Ascending aorta (tissue), 2 donors: Measurements from ENCODE around the gene DHRS3. TPM values are rescaled to one million over a fixed set of nuclear protein-coding genes. Genes with fewer than 3 reads are reported as not detected.

Experiments used
- DNase-seq, 2 donors: peaks; one replicate each; pipeline ENCODE4 v3.0.0-alpha.2; 2019; ENCODE audit warnings: low spot score in 2 of 2
- H3K27ac ChIP-seq, 2 donors: fragments of 200-600 bp; sonication (generic); one replicate each; pipeline ENCODE4 v1.5.1; 2016 to 2017; ENCODE audit warnings: mild to moderate bottlenecking in 1 of 2
- H3K27me3 ChIP-seq: fragments of 200-600 bp; sonication (generic); one replicate; pipeline ENCODE4 v1.5.1; 2017
- H3K36me3 ChIP-seq, 2 donors: fragments of 200-600 bp; sonication (generic); one replicate each; pipeline ENCODE4 v1.5.1; 2016
- H3K4me1 ChIP-seq, 2 donors: fragments of 200-600 bp; sonication (generic); one replicate each; pipeline ENCODE4 v1.5.1; 2016 to 2017; ENCODE audit warnings: mild to moderate bottlenecking in 1 of 2
- H3K4me3 ChIP-seq, 2 donors: fragments of 200-600 bp; sonication (generic); one replicate each; pipeline ENCODE4 v1.5.1; 2016 to 2017; ENCODE audit warnings: mild to moderate bottlenecking in 1 of 2
- H3K9me3 ChIP-seq, 2 donors: fragments of 200-600 bp; sonication (generic); one replicate each; pipeline ENCODE4 v1.5.1; 2016
- CTCF ChIP-seq, 3 experiments: fragments of 200-600 bp in 2 of 3; fragments of 450-650 bp in 1 of 3; sonication (generic) in 2 of 3; IDR thresholded peaks; one replicate each; pipeline ENCODE4 v1.5.1; 2016 to 2019; ENCODE audit warnings: antibody characterized with exemption in 3 of 3, mild to moderate bottlenecking in 1 of 3, moderate library complexity in 1 of 3
- intact Hi-C: fragments of 100-400 bp; cut with DNase I; formaldehyde crosslinking; loops from one replicate; pipeline ENCODE4 v1.15.1; 2023
- total RNA-seq: library from RNA; depleted of rRNA; stranded (reverse); fragments of >200 nt; gene quantifications from one replicate; pipeline ENCODE4 v1.1.0, GENCODE V29; 2016

DHRS3 gene
- total RNA-seq, 1 donor from 2014 or later = 39.4 TPM

- Histone ChIP-seq H3K27ac (peak overlapping the region; percentile 29 to 78), H3K4me3 (peak overlapping the region in 1 of 2 donors; percentile 47), H3K27me3 (no peaks in the 10 kb centered on the region), H3K36me3 (no peaks in the 10 kb centered on the region), H3K9me3 (no peaks in the 10 kb centered on the region), H3K4me1 (peaks cover 5 to 12% of the 10 kb centered on the region in 2 donors)
- intact Hi-C loops = no loop called here
- DNase-seq = no peak
- no peak for TF ChIP-seq CTCF (IDR thresholded peaks at IDR 0.05)
Observed at GRCh38 chr1:12519693-12520364, 98.2 kb downstream of the DHRS3 start.

GRCh38 chr1:12518931-12519692 is 98.9 kb downstream of the DHRS3 start:
- H3K27me3 ChIP-seq = no peaks in the 10 kb centered on the region
- H3K27ac ChIP-seq = peak overlapping the region; percentile 29 to 78
- intact Hi-C loops = no loop called here
- peak; percentile 31 to 86 for DNase-seq
- no peaks in the 10 kb centered on the region for H3K36me3 ChIP-seq
- no peaks in the 10 kb centered on the region for H3K9me3 ChIP-seq
- peak overlapping the region in 1 of 2 donors; percentile 47 for H3K4me3 ChIP-seq
- peaks cover 5 to 12% of the 10 kb centered on the region in 2 donors for H3K4me1 ChIP-seq
- TF ChIP-seq CTCF (IDR thresholded peaks at IDR 0.05) = no peak

Other genes starting within 250 kb of the DHRS3 start
- gene AADACL4, start 25.9 kb upstream of the DHRS3 start, total RNA-seq = not detected
- gene AADACL3, start 97.9 kb upstream of the DHRS3 start, total RNA-seq = not detected
- gene CFAP107, start 128.0 kb upstream of the DHRS3 start, total RNA-seq = not detected
- not detected for gene PRAMEF12, start 155.5 kb upstream of the DHRS3 start, total RNA-seq
- gene PRAMEF1, start 173.2 kb upstream of the DHRS3 start, total RNA-seq = not detected
- gene PRAMEF11, start 213.2 kb upstream of the DHRS3 start, total RNA-seq = not detected
- not detected for gene HNRNPCL1, start 230.5 kb upstream of the DHRS3 start, total RNA-seq
- not detected for gene PRAMEF2, start 238.9 kb upstream of the DHRS3 start, total RNA-seq